ES-I3 (cell line): ENCODE data around the gene COPG2.
"Not testable (repeated sequence)": the region's sequence is repeated elsewhere in the genome, so short reads cannot be mapped to it uniquely, and the experiment has no call there.

Experiments used
- H3K36me3 ChIP-seq: 2 replicates; pipeline ENCODE4 v1.6.1; 2013; ENCODE audit warnings: mild to moderate bottlenecking, low read length, control low read depth, moderate library complexity; ENCODE audit not compliant: insufficient read depth
- H3K4me1 ChIP-seq: 2 replicates; pipeline ENCODE4 v1.6.1; 2013; ENCODE audit warnings: mild to moderate bottlenecking, control low read depth, low read length; ENCODE audit not compliant: insufficient read depth
- H3K9ac ChIP-seq: 2 replicates; pipeline ENCODE4 v1.6.1; 2013; ENCODE audit warnings: low read depth, mild to moderate bottlenecking, low read length, moderate library complexity
- H3K9me3 ChIP-seq: 2 replicates; pipeline ENCODE4 v1.6.1; 2013; ENCODE audit warnings: mild to moderate bottlenecking, low read length, moderate library complexity; ENCODE audit not compliant: control insufficient read depth, insufficient read depth

COPG2 gene

GRCh38 chr7:130628901-130629300 lies 39.6 kb downstream of the COPG2 start:
- no peaks in the 10 kb centered on the region for H3K36me3 ChIP-seq
- H3K4me1 ChIP-seq: no peaks in the 10 kb centered on the region
- H3K9me3 ChIP-seq: no peaks in the 10 kb centered on the region; the same call in 1 of the 2 replicates
- H3K9ac ChIP-seq: no peak overlapping the region

GRCh38 chr7:130627775-130628174 lies 40.8 kb downstream of the COPG2 start:
- H3K36me3 ChIP-seq: no peaks in the 10 kb centered on the region
- H3K9ac ChIP-seq: no peak overlapping the region
- no peaks in the 10 kb centered on the region for H3K4me1 ChIP-seq
- no peaks in the 10 kb centered on the region; the same call in 1 of the 2 replicates for H3K9me3 ChIP-seq

GRCh38 chr7:130622866-130623265 lies 45.7 kb downstream of the COPG2 start:
- Histone ChIP-seq H3K9me3 (no peaks in the 10 kb centered on the region), H3K9ac (no peak overlapping the region), H3K4me1 (no peaks in the 10 kb centered on the region), H3K36me3 (no peaks in the 10 kb centered on the region)

- peaks cover 3% of the 10 kb centered on the region; the same call in 1 of the 2 replicates for H3K36me3 ChIP-seq
- no peaks in the 10 kb centered on the region for H3K4me1 ChIP-seq
- H3K9me3 ChIP-seq: no peaks in the 10 kb centered on the region
- H3K9ac ChIP-seq: no peak overlapping the region
Measured at GRCh38 chr7:130615583-130615982, 53.0 kb downstream of the COPG2 start.

GRCh38 chr7:130614449-130614848 lies 54.1 kb downstream of the COPG2 start:
- H3K9me3 ChIP-seq: no peaks in the 10 kb centered on the region
- no peaks in the 10 kb centered on the region for H3K4me1 ChIP-seq
- H3K9ac ChIP-seq: no peak overlapping the region
- peaks cover 3% of the 10 kb centered on the region; the same call in 1 of the 2 replicates for H3K36me3 ChIP-seq

GRCh38 chr7:130611218-130611617 lies 57.3 kb downstream of the COPG2 start:
- Histone ChIP-seq H3K36me3 (peaks cover 7% of the 10 kb centered on the region), H3K9ac (no peak overlapping the region), H3K4me1 (no peaks in the 10 kb centered on the region), H3K9me3 (no peaks in the 10 kb centered on the region)

GRCh38 chr7:130607066-130607465 lies 61.5 kb downstream of the COPG2 start:
- not testable (repeated sequence) for H3K9ac ChIP-seq, H3K4me1 ChIP-seq, H3K36me3 ChIP-seq, H3K9me3 ChIP-seq

- peaks cover 5% of the 10 kb centered on the region for H3K36me3 ChIP-seq
- H3K4me1 ChIP-seq: no peaks in the 10 kb centered on the region
- no peak overlapping the region for H3K9ac ChIP-seq
- no peaks in the 10 kb centered on the region for H3K9me3 ChIP-seq
Measured at GRCh38 chr7:130606161-130606560, 62.4 kb downstream of the COPG2 start.

- Histone ChIP-seq H3K9me3 (no peaks in the 10 kb centered on the region; the same call in 1 of the 2 replicates), H3K4me1 (no peaks in the 10 kb centered on the region), H3K36me3 (no peaks in the 10 kb centered on the region), H3K9ac (no peak overlapping the region)
Measured at GRCh38 chr7:130598056-130598455, 70.5 kb downstream of the COPG2 start.

- Histone ChIP-seq H3K9ac (no peak overlapping the region), H3K9me3 (no peaks in the 10 kb centered on the region; the same call in 1 of the 2 replicates), H3K36me3 (no peaks in the 10 kb centered on the region), H3K4me1 (no peaks in the 10 kb centered on the region)
Measured at GRCh38 chr7:130595986-130596385, 72.6 kb downstream of the COPG2 start.

GRCh38 chr7:130593033-130593432 lies 75.5 kb downstream of the COPG2 start:
- Histone ChIP-seq H3K9me3 (no peaks in the 10 kb centered on the region; the same call in 1 of the 2 replicates), H3K9ac (no peak overlapping the region), H3K4me1 (no peaks in the 10 kb centered on the region), H3K36me3 (no peaks in the 10 kb centered on the region)

GRCh38 chr7:130591464-130591863 lies 77.1 kb downstream of the COPG2 start:
- H3K4me1 ChIP-seq, H3K9me3 ChIP-seq, H3K36me3 ChIP-seq, H3K9ac ChIP-seq: not testable (repeated sequence)

- H3K36me3 ChIP-seq, H3K9ac ChIP-seq, H3K9me3 ChIP-seq, H3K4me1 ChIP-seq: not testable (repeated sequence)
Measured at GRCh38 chr7:130585932-130586331, 82.6 kb downstream of the COPG2 start.

- H3K4me1 ChIP-seq, H3K9me3 ChIP-seq, H3K36me3 ChIP-seq, H3K9ac ChIP-seq: not testable (repeated sequence)
Measured at GRCh38 chr7:130575110-130575509, 93.4 kb downstream of the COPG2 start.

- not testable (repeated sequence) for H3K4me1 ChIP-seq, H3K36me3 ChIP-seq, H3K9ac ChIP-seq, H3K9me3 ChIP-seq
Measured at GRCh38 chr7:130570144-130570543, 98.4 kb downstream of the COPG2 start.

GRCh38 chr7:130566898-130567280 lies 101.7 kb downstream of the COPG2 start:
- H3K9me3 ChIP-seq: peaks cover 10% of the 10 kb centered on the region
- H3K4me1 ChIP-seq: no peaks in the 10 kb centered on the region
- H3K9ac ChIP-seq: no peak overlapping the region
- no peaks in the 10 kb centered on the region for H3K36me3 ChIP-seq
